A549 (cell line): ENCODE results near the gene MAN1C1. TPM values are rescaled to one million over a fixed set of nuclear protein-coding genes. Genes with fewer than 3 reads are reported as not detected.
"Not testable (repeated sequence)": the region's sequence is repeated elsewhere in the genome, so short reads cannot be mapped to it uniquely, and the experiment has no call there.

Experiments used
- ATAC-seq, 2 experiments: fragments of 200-7000 bp in 1 of 2; fragments of >200 bp in 1 of 2; cut with Nextera tagmentation in 1 of 2; cut with Tn5 transposase in 1 of 2; 3 replicates each; pipeline versions ENCODE4 v1.8.0 to v1.9.1; 2018 to 2020; ENCODE audit warnings: mild to moderate bottlenecking in 1 of 2, moderate library complexity in 1 of 2
- CTCF ChIA-PET: fragments of 300-600 bp; sonication (Branson Sonifier 250); formaldehyde crosslinking; extraction: SDS; loops from one replicate; lab custom pipeline; 2021; ENCODE audit warnings: antibody characterized with exemption, inconsistent platforms; lab: Yijun Ruan, JAX
- POLR2A ChIA-PET: fragments of 350-600 bp; formaldehyde crosslinking; extraction: SDS; loops from one replicate; lab custom pipeline; 2021; ENCODE audit warnings: antibody characterized with exemption, inconsistent platforms; lab: Yijun Ruan, JAX
- DNase-seq, 2 experiments: peaks; one replicate each; pipeline versions ENCODE4 v3.0.0 to v3.0.0-alpha.2; 2011 to 2016; ENCODE audit warnings: low read depth in 1 of 2, low spot score in 1 of 2
- FAIRE-seq: peaks from 2 replicates; lab custom pipeline; 2011; peaks lifted over from hg19 to GRCh38; lab: Jason Lieb, UNC
- H3K27ac ChIP-seq, 2 experiments: fragments of >200 bp; sonication (Bioruptor Twin); formaldehyde crosslinking; 3 replicates each; pipeline ENCODE4 v1.5.1; 2016 to 2017
- H3K4me1 ChIP-seq: fragments of >200 bp; sonication (Bioruptor Twin); formaldehyde crosslinking; 3 replicates; pipeline ENCODE4 v1.6.1; 2016
- H3K4me2 ChIP-seq: fragments of >200 bp; sonication (Bioruptor Twin); formaldehyde crosslinking; 3 replicates; pipeline ENCODE4 v1.6.1; 2016
- H3K4me3 ChIP-seq: fragments of >200 bp; sonication (Bioruptor Twin); formaldehyde crosslinking; 3 replicates; pipeline ENCODE4 v1.5.1; 2016
- H3K9me3 ChIP-seq: fragments of >200 bp; sonication (Bioruptor Twin); formaldehyde crosslinking; 3 replicates; pipeline ENCODE4 v1.6.1; 2016
- BCL3 ChIP-seq: fragments of >200 bp; sonication (Bioruptor Twin); formaldehyde crosslinking; IDR thresholded peaks from 3 replicates; pipeline ENCODE4 v1.6.1; 2016
- CEBPB ChIP-seq, 2 experiments: fragments of >200 bp in 1 of 2; sonication (Bioruptor Twin) in 1 of 2; formaldehyde crosslinking in 1 of 2; IDR thresholded peaks; 2 replicates each; pipeline ENCODE4 v1.6.1; 2012 to 2016
- CHD4 ChIP-seq: fragments of 200-600 bp; sonication (generic); IDR thresholded peaks from 2 replicates; pipeline ENCODE4 v1.6.1; 2016; ENCODE audit warnings: antibody characterized with exemption, mild to moderate bottlenecking, borderline replicate concordance
- CTCF ChIP-seq: fragments of >200 bp; sonication (Bioruptor Twin); formaldehyde crosslinking; IDR thresholded peaks from 3 replicates; pipeline ENCODE4 v1.5.1; 2016
- E2F6 ChIP-seq: IDR thresholded peaks from 2 replicates; pipeline ENCODE4 v1.6.1; 2012; ENCODE audit warnings: low read depth, borderline replicate concordance
- FOXS1 ChIP-seq: fragments of 250-450 bp; sonication (Bioruptor Pico); IDR thresholded peaks from 2 replicates; pipeline ENCODE4 v1.5.0; 2020; ENCODE audit warnings: mild to moderate bottlenecking, moderate library complexity
- HEYL ChIP-seq: fragments of 250-450 bp; sonication (Bioruptor Pico); IDR thresholded peaks from 2 replicates; pipeline ENCODE4 v1.8.0; 2021; ENCODE audit warnings: mild to moderate bottlenecking, moderate library complexity
- HOXB13 ChIP-seq: fragments of 250-450 bp; sonication (Bioruptor Pico); IDR thresholded peaks from 2 replicates; pipeline ENCODE4 v1.5.0; 2020; ENCODE audit warnings: low read depth, mild to moderate bottlenecking, moderate library complexity
- HOXB5 ChIP-seq: fragments of 250-450 bp; sonication (Bioruptor Pico); IDR thresholded peaks from 2 replicates; pipeline ENCODE4 v1.5.0; 2020; ENCODE audit warnings: mild to moderate bottlenecking, moderate library complexity
- MYC ChIP-seq: IDR thresholded peaks from 2 replicates; pipeline ENCODE4 v1.6.1; 2012; ENCODE audit warnings: mild to moderate bottlenecking, inconsistent platforms, low read length, improper control_type of control experiment, borderline replicate concordance
- NFE2L2 ChIP-seq: fragments of 150-350 bp; conservative IDR thresholded peaks from 2 replicates; pipeline ENCODE4 v1.6.1; 2014; ENCODE audit warnings: low read length
- PHF8 ChIP-seq: fragments of 200-600 bp; sonication (generic); IDR thresholded peaks from 2 replicates; pipeline ENCODE4 v1.6.1; 2016; ENCODE audit warnings: low read depth, mild to moderate bottlenecking, antibody characterized with exemption, moderate library complexity, borderline replicate concordance
- POLR2A ChIP-seq: IDR thresholded peaks from 2 replicates; pipeline ENCODE4 v1.6.1; 2012; ENCODE audit warnings: mild to moderate bottlenecking, low read length
- RCOR1 ChIP-seq: fragments of 150-350 bp; IDR thresholded peaks from 2 replicates; pipeline ENCODE4 v1.6.1; 2014; ENCODE audit warnings: antibody characterized with exemption, low read length, low read depth
- RNF2 ChIP-seq: fragments of 200-600 bp; sonication (generic); IDR thresholded peaks from 2 replicates; pipeline ENCODE4 v1.6.1; 2016; ENCODE audit warnings: low read depth, mild to moderate bottlenecking, antibody characterized with exemption, moderate library complexity, borderline replicate concordance
- SREBF2 ChIP-seq: fragments of 450-650 bp; IDR thresholded peaks from 2 replicates; pipeline ENCODE4 v1.6.1; 2014; ENCODE audit warnings: mild to moderate bottlenecking, moderate library complexity
- TFCP2L1 ChIP-seq: fragments of 250-450 bp; sonication (Bioruptor Pico); IDR thresholded peaks from 2 replicates; pipeline ENCODE4 v1.5.0; 2021; ENCODE audit warnings: mild to moderate bottlenecking
- ZC3H11A ChIP-seq: fragments of 450-650 bp; IDR thresholded peaks from 2 replicates; pipeline ENCODE4 v1.6.1; 2014; ENCODE audit warnings: antibody characterized with exemption, mild to moderate bottlenecking
- ZFP36 ChIP-seq: fragments of 450-650 bp; IDR thresholded peaks from 2 replicates; pipeline ENCODE4 v1.6.1; 2014; ENCODE audit warnings: borderline replicate concordance; ENCODE audit not compliant: partially characterized antibody
- WGBS: methylation state at CpG from one replicate; pipeline ENCODE4 v1.1.6; 2017; ENCODE audit errors: missing lambda C conversion rate; 5-methylcytosine and 5-hydroxymethylcytosine counted together
- polyA plus RNA-seq, 4 experiments: library from polyadenylated mRNA; depleted of rRNA in 3 of 4; stranded (reverse); fragments of >200 nt; fragmentation: RNase III in 1 of 4; extraction: RNeasy Plus Mini Kit Qiagen cat#74134 plus additional on column Dnase treatment in 1 of 4; gene quantifications; 2 replicates in 3 of 4; 3 replicates in 1 of 4; pipeline ENCODE4 v1.2.3, GENCODE V29; 2011 to 2017
- TF ChIP-seq, protein P1 (sequence below): fragments of 200-600 bp; sonication (generic); IDR thresholded peaks from 2 replicates; pipeline ENCODE4 v1.6.1; 2016; ENCODE audit warnings: antibody characterized with exemption, mild to moderate bottlenecking, moderate library complexity

Gene MAN1C1
- polyA plus RNA-seq, 2 of the 4 experiments (the other 2 are of a cell fraction) = 0.22 to 0.27 TPM

DNA sequence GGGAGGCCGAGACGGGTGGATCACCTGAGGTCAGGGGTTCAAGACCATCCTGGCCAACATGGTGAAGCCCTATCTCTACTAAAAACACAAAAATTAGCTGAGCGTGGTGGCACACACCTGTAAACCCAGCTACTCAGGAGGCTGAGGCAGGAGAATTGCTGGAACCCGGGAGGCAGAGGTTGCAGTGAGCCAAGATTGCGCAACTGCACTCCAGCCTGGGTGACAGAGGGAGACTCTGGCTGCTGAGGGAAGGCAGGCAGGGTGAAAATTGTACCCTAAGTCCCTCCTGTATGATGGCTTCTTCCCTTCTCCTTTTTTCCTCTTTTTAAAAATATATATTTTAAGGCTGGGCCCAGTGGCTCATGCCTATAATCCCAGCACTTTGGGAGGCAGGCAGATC lies 19.9 kb upstream of the MAN1C1 start:
- 67% methylated on average over 4 of the region's 5 CpGs for WGBS
- H3K27ac ChIP-seq, ATAC-seq, H3K4me1 ChIP-seq, H3K4me2 ChIP-seq, DNase-seq, H3K9me3 ChIP-seq, POLR2A ChIA-PET: not testable (repeated sequence)
- peak; percentile 49 to 67; a peak in 3 of 4 replicates for TF ChIP-seq CEBPB (IDR thresholded peaks at IDR 0.05)
- TF ChIP-seq, all 56 proteins: peak for 1; not testable (repeated sequence) for 55
- FAIRE-seq, H3K4me3 ChIP-seq: not testable (repeated sequence)
- CTCF ChIA-PET = interaction anchor here (1.6 kb wide), 1 partner anchor 77 kb away, joined by 3 read pairs; no protein-coding TSS in a partner anchor

DNA sequence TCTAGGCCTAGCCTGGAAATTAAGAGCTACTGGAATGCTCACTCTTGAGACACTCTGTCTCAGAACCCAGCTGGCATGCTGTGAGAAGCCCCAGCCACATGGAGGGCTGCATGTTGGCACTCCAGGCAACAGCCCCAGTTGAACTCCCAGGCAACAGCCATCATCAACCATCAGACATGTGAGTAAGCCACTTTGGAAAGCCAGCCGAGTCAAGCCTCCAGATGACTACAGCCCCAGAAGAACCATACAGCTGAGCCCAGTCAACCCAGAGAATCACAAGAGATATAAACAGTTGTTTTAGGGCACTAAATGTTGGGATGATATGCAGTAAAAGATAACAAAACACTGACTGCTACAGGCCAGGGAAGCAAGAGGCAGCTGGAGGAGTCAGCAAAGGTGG lies 17.7 kb upstream of the MAN1C1 start:
- POLR2A ChIA-PET = no interaction called here
- no peaks in the 10 kb centered on the region for H3K4me1 ChIP-seq
- no peak for DNase-seq
- H3K4me3 ChIP-seq = no peak overlapping the region
- no peak for TF ChIP-seq RNF2
- no peak for TF ChIP-seq HOXB13 (CRISPR knock-in tag)
- TF ChIP-seq HEYL (CRISPR knock-in tag) = no peak
- no peak for TF ChIP-seq ZC3H11A
- TF ChIP-seq CTCF = no peak
- TF ChIP-seq E2F6 = no peak
- TF ChIP-seq CHD4 = no peak
- no peak for TF ChIP-seq SREBF2
- no peak for TF ChIP-seq FOXS1 (CRISPR knock-in tag)
- no peak for TF ChIP-seq BCL3
- TF ChIP-seq CEBPB (IDR thresholded peaks at IDR 0.05) = no peak
- no peak for TF ChIP-seq RCOR1
- no peak for TF ChIP-seq PHF8
- TF ChIP-seq TFCP2L1 (CRISPR knock-in tag) = no peak
- no peak for TF ChIP-seq POLR2A
- TF ChIP-seq, protein P1, sequence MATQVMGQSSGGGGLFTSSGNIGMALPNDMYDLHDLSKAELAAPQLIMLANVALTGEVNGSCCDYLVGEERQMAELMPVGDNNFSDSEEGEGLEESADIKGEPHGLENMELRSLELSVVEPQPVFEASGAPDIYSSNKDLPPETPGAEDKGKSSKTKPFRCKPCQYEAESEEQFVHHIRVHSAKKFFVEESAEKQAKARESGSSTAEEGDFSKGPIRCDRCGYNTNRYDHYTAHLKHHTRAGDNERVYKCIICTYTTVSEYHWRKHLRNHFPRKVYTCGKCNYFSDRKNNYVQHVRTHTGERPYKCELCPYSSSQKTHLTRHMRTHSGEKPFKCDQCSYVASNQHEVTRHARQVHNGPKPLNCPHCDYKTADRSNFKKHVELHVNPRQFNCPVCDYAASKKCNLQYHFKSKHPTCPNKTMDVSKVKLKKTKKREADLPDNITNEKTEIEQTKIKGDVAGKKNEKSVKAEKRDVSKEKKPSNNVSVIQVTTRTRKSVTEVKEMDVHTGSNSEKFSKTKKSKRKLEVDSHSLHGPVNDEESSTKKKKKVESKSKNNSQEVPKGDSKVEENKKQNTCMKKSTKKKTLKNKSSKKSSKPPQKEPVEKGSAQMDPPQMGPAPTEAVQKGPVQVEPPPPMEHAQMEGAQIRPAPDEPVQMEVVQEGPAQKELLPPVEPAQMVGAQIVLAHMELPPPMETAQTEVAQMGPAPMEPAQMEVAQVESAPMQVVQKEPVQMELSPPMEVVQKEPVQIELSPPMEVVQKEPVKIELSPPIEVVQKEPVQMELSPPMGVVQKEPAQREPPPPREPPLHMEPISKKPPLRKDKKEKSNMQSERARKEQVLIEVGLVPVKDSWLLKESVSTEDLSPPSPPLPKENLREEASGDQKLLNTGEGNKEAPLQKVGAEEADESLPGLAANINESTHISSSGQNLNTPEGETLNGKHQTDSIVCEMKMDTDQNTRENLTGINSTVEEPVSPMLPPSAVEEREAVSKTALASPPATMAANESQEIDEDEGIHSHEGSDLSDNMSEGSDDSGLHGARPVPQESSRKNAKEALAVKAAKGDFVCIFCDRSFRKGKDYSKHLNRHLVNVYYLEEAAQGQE = no peak
- no peak for TF ChIP-seq NFE2L2
- TF ChIP-seq MYC = no peak
- no peak for TF ChIP-seq ZFP36
- TF ChIP-seq HOXB5 (CRISPR knock-in tag) = no peak
- TF ChIP-seq, all 56 proteins: peak for 0
- Histone ChIP-seq H3K4me2 (no peak overlapping the region), H3K9me3 (no peaks in the 10 kb centered on the region), H3K27ac (no peak overlapping the region)
- FAIRE-seq = no peak
- CTCF ChIA-PET = interaction anchor here (0.6 to 2.2 kb wide), 2 partner anchors 10 to 130 kb away, joined by 4 to 13 read pairs; no protein-coding TSS in a partner anchor
- ATAC-seq = no peak
- WGBS = 100% methylated on average over 1 of the region's 1 CpG
